Measurements from ENCODE around the gene MCCC2. TPM values are rescaled to one million over a fixed set of nuclear protein-coding genes. Genes with fewer than 3 reads are reported as not detected.
"Not testable (repeated sequence)": the region's sequence is repeated elsewhere in the genome, so short reads cannot be mapped to it uniquely, and the experiment has no call there.

The MCCC2 gene
- total and polyA plus RNA-seq, 2 experiments from 2014 or later: 18.6 to 34.2 TPM

DNA sequence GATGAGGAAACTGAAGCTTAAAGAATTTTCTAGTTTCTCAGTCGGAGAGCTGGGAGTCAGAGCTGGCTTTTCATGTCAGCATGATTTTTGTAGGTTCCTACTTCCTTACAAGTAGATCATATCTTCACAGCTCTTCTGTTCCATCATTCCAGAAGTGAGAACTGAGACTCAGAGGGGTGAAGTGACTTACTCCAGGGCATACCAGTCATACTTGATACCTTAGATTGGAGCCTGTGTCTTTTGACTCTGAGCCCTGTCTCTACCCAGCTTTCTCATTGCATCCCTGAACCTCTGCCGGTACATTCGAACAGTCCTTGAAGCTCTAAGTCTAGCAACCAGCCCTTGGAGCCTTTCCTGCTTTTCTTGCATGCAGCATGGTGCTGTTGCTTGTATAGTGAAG is 53.3 kb downstream of the MCCC2 start:
- Histone ChIP-seq H3K9me3 (ENCODE audit: low read depth) (no peaks in the 10 kb centered on the region), H2AFZ (no peak overlapping the region), H3K36me3 (replicated peaks; ENCODE audit: insufficient read depth, low read depth) (no peaks in the 10 kb centered on the region)

GRCh38 chr5:71645030-71645429 is 57.9 kb downstream of the MCCC2 start:
- WGBS (ENCODE audit: low lambda C conversion rate, missing lambda C conversion rate): 69% methylated on average over 3 of the region's 3 CpGs
- DNase-seq (ENCODE audit: low spot score): no peak
- Histone ChIP-seq H3K79me2 (no peaks in the 10 kb centered on the region), H4K20me1 (ENCODE audit: insufficient read depth, poor library complexity, severe bottlenecking) (no peaks in the 10 kb centered on the region), H3K9me3 (ENCODE audit: low read depth) (no peaks in the 10 kb centered on the region), H3K4me1 (ENCODE audit: insufficient read depth) (no peaks in the 10 kb centered on the region), H3K4me3 (no peak overlapping the region), H3K9me2 (replicated peaks; ENCODE audit: insufficient read depth) (no peaks in the 10 kb centered on the region), H3K27me3 (no peaks in the 10 kb centered on the region), H3K4me2 (no peak overlapping the region), H2AFZ (no peak overlapping the region), H3K27ac (no peak overlapping the region), H3K36me3 (replicated peaks; ENCODE audit: insufficient read depth, low read depth) (no peaks in the 10 kb centered on the region)
- TF ChIP-seq EZH2phosphoT487 (IDR thresholded peaks at IDR 0.05; ENCODE audit: low read depth, severe bottlenecking, unreplicated experiment): no peak
- TF ChIP-seq EZH2 (IDR thresholded peaks at IDR 0.05; ENCODE audit: borderline replicate concordance): no peak
- TF ChIP-seq, protein P1, sequence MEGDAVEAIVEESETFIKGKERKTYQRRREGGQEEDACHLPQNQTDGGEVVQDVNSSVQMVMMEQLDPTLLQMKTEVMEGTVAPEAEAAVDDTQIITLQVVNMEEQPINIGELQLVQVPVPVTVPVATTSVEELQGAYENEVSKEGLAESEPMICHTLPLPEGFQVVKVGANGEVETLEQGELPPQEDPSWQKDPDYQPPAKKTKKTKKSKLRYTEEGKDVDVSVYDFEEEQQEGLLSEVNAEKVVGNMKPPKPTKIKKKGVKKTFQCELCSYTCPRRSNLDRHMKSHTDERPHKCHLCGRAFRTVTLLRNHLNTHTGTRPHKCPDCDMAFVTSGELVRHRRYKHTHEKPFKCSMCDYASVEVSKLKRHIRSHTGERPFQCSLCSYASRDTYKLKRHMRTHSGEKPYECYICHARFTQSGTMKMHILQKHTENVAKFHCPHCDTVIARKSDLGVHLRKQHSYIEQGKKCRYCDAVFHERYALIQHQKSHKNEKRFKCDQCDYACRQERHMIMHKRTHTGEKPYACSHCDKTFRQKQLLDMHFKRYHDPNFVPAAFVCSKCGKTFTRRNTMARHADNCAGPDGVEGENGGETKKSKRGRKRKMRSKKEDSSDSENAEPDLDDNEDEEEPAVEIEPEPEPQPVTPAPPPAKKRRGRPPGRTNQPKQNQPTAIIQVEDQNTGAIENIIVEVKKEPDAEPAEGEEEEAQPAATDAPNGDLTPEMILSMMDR (IDR thresholded peaks at IDR 0.05; ENCODE audit: poor library complexity): no peak

More for the DNA sequence above, 53.3 kb downstream of the MCCC2 start:
- Histone ChIP-seq H3K4me2 (no peak overlapping the region), H3K4me3 (no peak overlapping the region), H3K27ac (no peak overlapping the region), H4K20me1 (ENCODE audit: insufficient read depth, poor library complexity, severe bottlenecking) (no peaks in the 10 kb centered on the region), H3K79me2 (no peaks in the 10 kb centered on the region), H3K4me1 (ENCODE audit: insufficient read depth) (no peaks in the 10 kb centered on the region), H3K9me2 (replicated peaks; ENCODE audit: insufficient read depth) (no peaks in the 10 kb centered on the region), H3K27me3 (no peaks in the 10 kb centered on the region)
- no peak for DNase-seq (ENCODE audit: low spot score)
- 93% methylated on average over 3 of the region's 3 CpGs for WGBS (ENCODE audit: low lambda C conversion rate, missing lambda C conversion rate)
- TF ChIP-seq, protein P1 (IDR thresholded peaks at IDR 0.05; ENCODE audit: poor library complexity): no peak
- TF ChIP-seq EZH2phosphoT487 (IDR thresholded peaks at IDR 0.05; ENCODE audit: low read depth, severe bottlenecking, unreplicated experiment): no peak
- TF ChIP-seq EZH2 (IDR thresholded peaks at IDR 0.05; ENCODE audit: borderline replicate concordance): no peak

GRCh38 chr5:71650940-71651339 is 63.8 kb downstream of the MCCC2 start:
- H4K20me1 ChIP-seq (ENCODE audit: insufficient read depth, poor library complexity, severe bottlenecking); H3K79me2 ChIP-seq; DNase-seq (ENCODE audit: low spot score); H3K27ac ChIP-seq; H3K4me2 ChIP-seq; H2AFZ ChIP-seq; H3K27me3 ChIP-seq; H3K4me3 ChIP-seq; H3K9me3 ChIP-seq (ENCODE audit: low read depth); H3K36me3 ChIP-seq (replicated peaks; ENCODE audit: insufficient read depth, low read depth); H3K4me1 ChIP-seq (ENCODE audit: insufficient read depth); H3K9me2 ChIP-seq (replicated peaks; ENCODE audit: insufficient read depth): not testable (repeated sequence)
- WGBS (ENCODE audit: low lambda C conversion rate, missing lambda C conversion rate): 100% methylated on average over 3 of the region's 3 CpGs

- H3K4me3 ChIP-seq: no peak overlapping the region
- TF ChIP-seq EZH2phosphoT487 (IDR thresholded peaks at IDR 0.05; ENCODE audit: low read depth, severe bottlenecking, unreplicated experiment): no peak
- TF ChIP-seq, protein P1 (IDR thresholded peaks at IDR 0.05; ENCODE audit: poor library complexity): no peak
- TF ChIP-seq EZH2 (IDR thresholded peaks at IDR 0.05; ENCODE audit: borderline replicate concordance): no peak
- no peak overlapping the region for H2AFZ ChIP-seq
- H3K4me1 ChIP-seq (ENCODE audit: insufficient read depth): no peaks in the 10 kb centered on the region
- H3K27me3 ChIP-seq: no peaks in the 10 kb centered on the region
- no peaks in the 10 kb centered on the region for H3K36me3 ChIP-seq (replicated peaks; ENCODE audit: insufficient read depth, low read depth)
- no peaks in the 10 kb centered on the region for H3K79me2 ChIP-seq
- 91% methylated on average over 3 of the region's 3 CpGs for WGBS (ENCODE audit: low lambda C conversion rate, missing lambda C conversion rate)
- no peaks in the 10 kb centered on the region for H3K9me2 ChIP-seq (replicated peaks; ENCODE audit: insufficient read depth)
- H3K9me3 ChIP-seq (ENCODE audit: low read depth): no peaks in the 10 kb centered on the region
- no peak overlapping the region for H3K4me2 ChIP-seq
- no peak for DNase-seq (ENCODE audit: low spot score)
- no peaks in the 10 kb centered on the region for H4K20me1 ChIP-seq (ENCODE audit: insufficient read depth, poor library complexity, severe bottlenecking)
- no peak overlapping the region for H3K27ac ChIP-seq
Measured at GRCh38 chr5:71651579-71651978, 64.4 kb downstream of the MCCC2 start.

All from hepatocyte (in vitro differentiated cells).